HEK293 (cell line): ENCODE data around the gene UBE2M.
A peak's percentile ranks its signal among the peaks of the same experiment; 100 is the strongest.

Experiments
- ATF2 ChIP-seq: fragments of 450-650 bp; formaldehyde crosslinking; IDR thresholded peaks from 2 replicates; pipeline ENCODE4 v1.5.1; 2016; ENCODE audit warnings: missing biosample characterization, missing genetic modification characterization, low read depth
- BCL6B ChIP-seq: fragments of 450-650 bp; formaldehyde crosslinking; IDR thresholded peaks from 2 replicates; pipeline ENCODE4 v1.5.1; 2017; ENCODE audit warnings: missing biosample characterization, missing genetic modification characterization
- FEZF1 ChIP-seq: fragments of 450-650 bp; formaldehyde crosslinking; IDR thresholded peaks from 2 replicates; pipeline ENCODE4 v1.5.1; 2016; ENCODE audit warnings: missing biosample characterization, missing genetic modification characterization
- GLI4 ChIP-seq: fragments of 450-650 bp; formaldehyde crosslinking; IDR thresholded peaks from 2 replicates; pipeline ENCODE4 v1.5.1; 2016; ENCODE audit warnings: missing biosample characterization, missing genetic modification characterization
- HOXA7 ChIP-seq: sonication (generic); formaldehyde crosslinking; IDR thresholded peaks from 2 replicates; pipeline ENCODE4 v1.8.1; 2022; ENCODE audit warnings: missing genetic modification reagents, borderline replicate concordance
- HOXC10 ChIP-seq: sonication (generic); formaldehyde crosslinking; IDR thresholded peaks from 2 replicates; pipeline ENCODE4 v1.8.1; 2023; ENCODE audit warnings: mild to moderate bottlenecking, missing genetic modification reagents
- HOXD13 ChIP-seq: sonication (generic); formaldehyde crosslinking; IDR thresholded peaks from 2 replicates; pipeline ENCODE4 v1.8.0; 2022; ENCODE audit warnings: missing genetic modification reagents, borderline replicate concordance
- KLF10 ChIP-seq: fragments of 450-650 bp; IDR thresholded peaks from 2 replicates; pipeline ENCODE4 v1.5.1; 2018; ENCODE audit warnings: missing biosample characterization, mild to moderate bottlenecking, missing genetic modification characterization
- KLF16 ChIP-seq: fragments of 450-650 bp; formaldehyde crosslinking; IDR thresholded peaks from 2 replicates; pipeline ENCODE4 v1.5.1; 2017; ENCODE audit warnings: missing biosample characterization, missing genetic modification characterization
- KLF9 ChIP-seq: fragments of 450-650 bp; formaldehyde crosslinking; IDR thresholded peaks from 2 replicates; pipeline ENCODE4 v1.5.1; 2016; ENCODE audit warnings: missing biosample characterization, missing genetic modification characterization, low read depth
- MYNN ChIP-seq: fragments of 450-650 bp; formaldehyde crosslinking; IDR thresholded peaks from 2 replicates; pipeline ENCODE4 v1.5.1; 2016; ENCODE audit warnings: missing biosample characterization, missing genetic modification characterization, borderline replicate concordance
- PATZ1 ChIP-seq: fragments of 450-650 bp; formaldehyde crosslinking; IDR thresholded peaks from 2 replicates; pipeline ENCODE4 v1.5.1; 2016; ENCODE audit warnings: missing biosample characterization, missing genetic modification characterization
- PRDM1 ChIP-seq: fragments of 450-650 bp; formaldehyde crosslinking; IDR thresholded peaks from 2 replicates; pipeline ENCODE4; 2016; ENCODE audit warnings: missing biosample characterization, missing genetic modification characterization
- ZBTB20 ChIP-seq: fragments of 450-650 bp; formaldehyde crosslinking; IDR thresholded peaks from 2 replicates; pipeline ENCODE4 v1.5.1; 2016; ENCODE audit warnings: missing biosample characterization, missing genetic modification characterization
- ZFHX2 ChIP-seq: fragments of 450-650 bp; formaldehyde crosslinking; conservative IDR thresholded peaks from 2 replicates; pipeline ENCODE4 v1.5.1; 2016; ENCODE audit warnings: missing biosample characterization, missing genetic modification characterization
- ZNF121 ChIP-seq: fragments of 450-650 bp; formaldehyde crosslinking; IDR thresholded peaks from 2 replicates; pipeline ENCODE4 v1.5.1; 2016; ENCODE audit warnings: missing biosample characterization, missing genetic modification characterization
- ZNF23 ChIP-seq: fragments of 450-650 bp; formaldehyde crosslinking; IDR thresholded peaks from 2 replicates; pipeline ENCODE4 v1.5.1; 2016; ENCODE audit warnings: missing biosample characterization, missing genetic modification characterization, borderline replicate concordance
- ZNF248 ChIP-seq: fragments of 450-650 bp; formaldehyde crosslinking; IDR thresholded peaks from 2 replicates; pipeline ENCODE4 v1.5.1; 2017; ENCODE audit warnings: missing biosample characterization, missing genetic modification characterization
- ZNF394 ChIP-seq: fragments of 450-650 bp; formaldehyde crosslinking; IDR thresholded peaks from 2 replicates; pipeline ENCODE4 v1.5.1; 2016; ENCODE audit warnings: missing biosample characterization, missing genetic modification characterization, mild to moderate bottlenecking, moderate library complexity, borderline replicate concordance
- ZNF423 ChIP-seq: fragments of 450-650 bp; formaldehyde crosslinking; IDR thresholded peaks from 2 replicates; pipeline ENCODE4 v1.5.1; 2016; ENCODE audit warnings: missing biosample characterization, missing genetic modification characterization
- ZNF530 ChIP-seq: fragments of 450-650 bp; formaldehyde crosslinking; IDR thresholded peaks from 2 replicates; pipeline ENCODE4 v1.5.1; 2016; ENCODE audit warnings: low read depth, missing biosample characterization, missing genetic modification characterization
- ZNF544 ChIP-seq: fragments of 450-650 bp; formaldehyde crosslinking; IDR thresholded peaks from 2 replicates; pipeline ENCODE4 v1.5.0; 2017; ENCODE audit warnings: missing biosample characterization, missing genetic modification characterization
- ZNF610 ChIP-seq: fragments of 450-650 bp; formaldehyde crosslinking; IDR thresholded peaks from 2 replicates; pipeline ENCODE4 v1.5.1; 2016; ENCODE audit warnings: missing biosample characterization, missing genetic modification characterization, borderline replicate concordance
- ZNF76 ChIP-seq: fragments of 450-650 bp; formaldehyde crosslinking; IDR thresholded peaks from 2 replicates; pipeline ENCODE4; 2016; ENCODE audit warnings: low read depth, missing biosample characterization, missing genetic modification characterization, borderline replicate concordance
- ZNF777 ChIP-seq: fragments of 450-650 bp; formaldehyde crosslinking; IDR thresholded peaks from 2 replicates; pipeline ENCODE4 v1.5.1; 2017; ENCODE audit warnings: missing biosample characterization, missing genetic modification characterization, borderline replicate concordance
- ZSCAN30 ChIP-seq: fragments of 450-650 bp; IDR thresholded peaks from 2 replicates; pipeline ENCODE4 v1.5.1; 2018; ENCODE audit warnings: missing biosample characterization, mild to moderate bottlenecking, missing genetic modification characterization, moderate library complexity
- ZSCAN4 ChIP-seq: fragments of 450-650 bp; formaldehyde crosslinking; IDR thresholded peaks from 2 replicates; pipeline ENCODE4 v1.5.1; 2017; ENCODE audit warnings: missing biosample characterization, missing genetic modification characterization
- TF ChIP-seq, protein P1 (sequence below): fragments of 450-650 bp; formaldehyde crosslinking; IDR thresholded peaks from 2 replicates; pipeline ENCODE4 v1.5.1; 2016; ENCODE audit warnings: missing biosample characterization, missing genetic modification characterization
- TF ChIP-seq, protein P2 (sequence below): fragments of 450-650 bp; formaldehyde crosslinking; IDR thresholded peaks from 2 replicates; pipeline ENCODE4 v1.5.0; 2017; ENCODE audit warnings: missing biosample characterization, missing genetic modification characterization, borderline replicate concordance

Gene UBE2M

DNA sequence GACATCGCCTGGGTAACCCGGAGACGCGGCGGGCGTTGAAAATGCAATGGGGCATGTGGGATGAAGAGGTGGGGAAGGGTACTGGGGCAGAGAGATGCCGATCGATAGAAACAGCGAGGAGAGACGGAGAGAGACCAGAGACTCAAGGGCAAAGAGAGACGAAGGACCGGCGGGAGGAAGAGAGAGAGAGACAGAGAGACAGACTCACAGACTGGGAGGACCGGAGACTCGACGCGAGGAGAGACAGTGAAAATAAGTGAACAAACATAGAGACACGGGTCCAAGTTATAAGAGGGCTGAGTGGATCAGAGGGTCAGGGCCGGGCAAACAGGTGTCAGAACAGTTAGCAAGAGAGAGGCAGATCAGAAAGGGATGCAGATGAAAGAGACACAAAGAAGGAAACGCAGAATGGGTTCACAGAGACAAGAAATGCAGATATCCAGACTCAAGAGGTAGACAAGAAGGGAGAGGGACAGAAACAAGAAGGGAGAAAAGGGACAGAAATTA is 15.3 kb upstream of the UBE2M start (continued):
- TF ChIP-seq KLF9 (tag by site-specific recombination) = peak; percentile 43; the same call in 1 of the 2 replicates
- TF ChIP-seq PATZ1 = no peak
- TF ChIP-seq HOXD13 = peak; percentile 68; the same call in 1 of the 2 replicates
- TF ChIP-seq HOXA7 (CRISPR knock-in tag) = no peak
- TF ChIP-seq, protein P1, sequence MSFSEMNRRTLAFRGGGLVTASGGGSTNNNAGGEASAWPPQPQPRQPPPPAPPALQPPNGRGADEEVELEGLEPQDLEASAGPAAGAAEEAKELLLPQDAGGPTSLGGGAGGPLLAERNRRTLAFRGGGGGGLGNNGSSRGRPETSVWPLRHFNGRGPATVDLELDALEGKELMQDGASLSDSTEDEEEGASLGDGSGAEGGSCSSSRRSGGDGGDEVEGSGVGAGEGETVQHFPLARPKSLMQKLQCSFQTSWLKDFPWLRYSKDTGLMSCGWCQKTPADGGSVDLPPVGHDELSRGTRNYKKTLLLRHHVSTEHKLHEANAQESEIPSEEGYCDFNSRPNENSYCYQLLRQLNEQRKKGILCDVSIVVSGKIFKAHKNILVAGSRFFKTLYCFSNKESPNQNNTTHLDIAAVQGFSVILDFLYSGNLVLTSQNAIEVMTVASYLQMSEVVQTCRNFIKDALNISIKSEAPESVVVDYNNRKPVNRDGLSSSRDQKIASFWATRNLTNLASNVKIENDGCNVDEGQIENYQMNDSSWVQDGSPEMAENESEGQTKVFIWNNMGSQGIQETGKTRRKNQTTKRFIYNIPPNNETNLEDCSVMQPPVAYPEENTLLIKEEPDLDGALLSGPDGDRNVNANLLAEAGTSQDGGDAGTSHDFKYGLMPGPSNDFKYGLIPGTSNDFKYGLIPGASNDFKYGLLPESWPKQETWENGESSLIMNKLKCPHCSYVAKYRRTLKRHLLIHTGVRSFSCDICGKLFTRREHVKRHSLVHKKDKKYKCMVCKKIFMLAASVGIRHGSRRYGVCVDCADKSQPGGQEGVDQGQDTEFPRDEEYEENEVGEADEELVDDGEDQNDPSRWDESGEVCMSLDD (tag by site-specific recombination) = no peak
- TF ChIP-seq ZSCAN4 (tag by site-specific recombination) = no peak
- peak; percentile 76 for TF ChIP-seq KLF16 (tag by site-specific recombination)
- TF ChIP-seq ATF2 (tag by site-specific recombination) = peak; percentile 39; the same call in 1 of the 2 replicates
- peak; percentile 22; the same call in 1 of the 2 replicates for TF ChIP-seq ZNF23 (tag by site-specific recombination)
- TF ChIP-seq ZNF248 (tag by site-specific recombination) = 0 out of 2 replicates have a peak, but pooled peaks have one; percentile 53
- no peak for TF ChIP-seq HOXC10 (CRISPR knock-in tag)
- no peak for TF ChIP-seq ZNF121
- no peak for TF ChIP-seq ZNF544 (tag by site-specific recombination)
- TF ChIP-seq ZFHX2 (tag by site-specific recombination) = peak; percentile 17; the same call in 1 of the 2 replicates
- no peak for TF ChIP-seq ZNF530 (tag by site-specific recombination)
- no peak for TF ChIP-seq ZNF610 (tag by site-specific recombination)
- peak; percentile 57 for TF ChIP-seq ZBTB20 (tag by site-specific recombination)
- TF ChIP-seq ZNF76 (tag by site-specific recombination) = peak; percentile 11; the same call in 1 of the 2 replicates
- no peak for TF ChIP-seq KLF10
- peak; percentile 67 for TF ChIP-seq PRDM1
- TF ChIP-seq ZSCAN30 (tag by site-specific recombination) = no peak
- TF ChIP-seq ZNF423 (tag by site-specific recombination) = no peak
- 0 out of 2 replicates have a peak, but pooled peaks have one; percentile 66 for TF ChIP-seq ZNF777
- 0 out of 2 replicates have a peak, but pooled peaks have one; percentile 13 for TF ChIP-seq BCL6B (tag by site-specific recombination)
- TF ChIP-seq GLI4 (tag by site-specific recombination) = 0 out of 2 replicates have a peak, but pooled peaks have one; percentile 36
- TF ChIP-seq FEZF1 (tag by site-specific recombination) = no peak
- no peak for TF ChIP-seq ZNF394
- 0 out of 2 replicates have a peak, but pooled peaks have one; percentile 92 for TF ChIP-seq MYNN (tag by site-specific recombination)
- TF ChIP-seq, protein P2, sequence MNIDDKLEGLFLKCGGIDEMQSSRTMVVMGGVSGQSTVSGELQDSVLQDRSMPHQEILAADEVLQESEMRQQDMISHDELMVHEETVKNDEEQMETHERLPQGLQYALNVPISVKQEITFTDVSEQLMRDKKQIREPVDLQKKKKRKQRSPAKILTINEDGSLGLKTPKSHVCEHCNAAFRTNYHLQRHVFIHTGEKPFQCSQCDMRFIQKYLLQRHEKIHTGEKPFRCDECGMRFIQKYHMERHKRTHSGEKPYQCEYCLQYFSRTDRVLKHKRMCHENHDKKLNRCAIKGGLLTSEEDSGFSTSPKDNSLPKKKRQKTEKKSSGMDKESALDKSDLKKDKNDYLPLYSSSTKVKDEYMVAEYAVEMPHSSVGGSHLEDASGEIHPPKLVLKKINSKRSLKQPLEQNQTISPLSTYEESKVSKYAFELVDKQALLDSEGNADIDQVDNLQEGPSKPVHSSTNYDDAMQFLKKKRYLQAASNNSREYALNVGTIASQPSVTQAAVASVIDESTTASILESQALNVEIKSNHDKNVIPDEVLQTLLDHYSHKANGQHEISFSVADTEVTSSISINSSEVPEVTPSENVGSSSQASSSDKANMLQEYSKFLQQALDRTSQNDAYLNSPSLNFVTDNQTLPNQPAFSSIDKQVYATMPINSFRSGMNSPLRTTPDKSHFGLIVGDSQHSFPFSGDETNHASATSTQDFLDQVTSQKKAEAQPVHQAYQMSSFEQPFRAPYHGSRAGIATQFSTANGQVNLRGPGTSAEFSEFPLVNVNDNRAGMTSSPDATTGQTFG = 0 out of 2 replicates have a peak, but pooled peaks have one; percentile 18
